Activated naive CD4-positive, alpha-beta T cell treated with Interleukin-2 at 50 U/mL for 16 hours (primary cell): ENCODE data around the gene SPHK2.

Source experiments
- DNase-seq: peaks from one replicate; pipeline ENCODE4 v3.0.0-alpha.2; 2020

Gene SPHK2

DNA sequence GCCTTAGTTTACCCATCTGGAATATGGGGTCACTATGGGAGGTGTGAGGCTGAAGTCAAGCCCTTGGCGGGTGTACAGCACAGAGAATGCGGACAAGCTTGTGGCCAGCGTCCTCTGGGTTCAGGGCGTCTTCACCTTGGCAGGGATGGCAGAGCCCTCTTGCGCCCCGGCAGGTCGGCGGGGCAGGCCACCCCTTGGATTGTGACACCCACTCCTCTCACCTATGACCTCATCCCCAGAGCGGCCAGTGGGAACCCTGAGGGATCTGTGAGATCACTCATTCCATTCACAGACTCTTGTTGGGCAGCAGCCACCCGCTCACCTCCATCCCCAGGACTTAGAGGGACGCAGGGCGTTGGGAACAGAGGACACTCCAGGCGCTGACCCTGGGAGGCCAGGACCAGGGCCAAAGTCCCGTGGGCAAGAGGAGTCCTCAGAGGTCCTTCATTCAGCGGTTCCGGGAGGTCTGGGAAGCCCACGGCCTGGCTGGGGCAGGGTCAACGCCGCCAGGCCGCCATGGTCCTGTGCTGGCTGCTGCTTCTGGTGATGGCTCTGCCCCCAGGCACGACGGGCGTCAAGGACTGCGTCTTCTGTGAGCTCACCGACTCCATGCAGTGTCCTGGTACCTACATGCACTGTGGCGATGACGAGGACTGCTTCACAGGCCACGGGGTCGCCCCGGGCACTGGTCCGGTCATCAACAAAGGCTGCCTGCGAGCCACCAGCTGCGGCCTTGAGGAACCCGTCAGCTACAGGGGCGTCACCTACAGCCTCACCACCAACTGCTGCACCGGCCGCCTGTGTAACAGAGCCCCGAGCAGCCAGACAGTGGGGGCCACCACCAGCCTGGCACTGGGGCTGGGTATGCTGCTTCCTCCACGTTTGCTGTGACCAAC lies 12.6 kb upstream of the SPHK2 start, which contains the start of gene SPACA4:
TSS of gene SPACA4 (plus strand) at position 280 of the 896 bp plus-strand sequence. CDS start at position 517, 237 bp downstream.
- no peak for DNase-seq

DNA sequence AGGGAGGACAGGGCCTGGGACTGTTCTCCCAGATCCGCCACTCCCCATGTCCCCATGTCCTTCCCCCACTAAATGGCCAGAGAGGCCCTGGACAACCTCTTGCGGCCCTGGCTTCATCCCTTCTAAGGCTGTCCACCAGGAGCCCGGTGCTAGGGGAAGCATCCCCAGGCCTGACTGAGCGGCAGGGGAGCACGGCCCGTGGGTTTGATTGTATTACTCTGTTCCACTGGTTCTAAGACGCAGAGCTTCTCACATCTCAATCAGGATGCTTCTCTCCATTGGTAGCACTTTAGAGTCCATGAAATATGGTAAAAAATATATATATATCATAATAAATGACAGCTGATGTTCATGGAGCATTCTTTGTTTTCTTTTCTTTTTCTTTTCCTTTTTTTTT lies 11.9 kb upstream of the SPHK2 start:
- DNase-seq: no peak

- DNase-seq: peak; percentile 58
Measured at GRCh38 chr19:48608798-48609263, 10.5 kb upstream of the SPHK2 start.

- DNase-seq: no peak
Measured at GRCh38 chr19:48609571-48610108, 9.7 kb upstream of the SPHK2 start.

- DNase-seq: no peak
Measured at GRCh38 chr19:48611872-48612271, 7.4 kb upstream of the SPHK2 start.

GRCh38 chr19:48613024-48613851 lies 6.1 kb upstream of the SPHK2 start:
- DNase-seq: no peak

DNA sequence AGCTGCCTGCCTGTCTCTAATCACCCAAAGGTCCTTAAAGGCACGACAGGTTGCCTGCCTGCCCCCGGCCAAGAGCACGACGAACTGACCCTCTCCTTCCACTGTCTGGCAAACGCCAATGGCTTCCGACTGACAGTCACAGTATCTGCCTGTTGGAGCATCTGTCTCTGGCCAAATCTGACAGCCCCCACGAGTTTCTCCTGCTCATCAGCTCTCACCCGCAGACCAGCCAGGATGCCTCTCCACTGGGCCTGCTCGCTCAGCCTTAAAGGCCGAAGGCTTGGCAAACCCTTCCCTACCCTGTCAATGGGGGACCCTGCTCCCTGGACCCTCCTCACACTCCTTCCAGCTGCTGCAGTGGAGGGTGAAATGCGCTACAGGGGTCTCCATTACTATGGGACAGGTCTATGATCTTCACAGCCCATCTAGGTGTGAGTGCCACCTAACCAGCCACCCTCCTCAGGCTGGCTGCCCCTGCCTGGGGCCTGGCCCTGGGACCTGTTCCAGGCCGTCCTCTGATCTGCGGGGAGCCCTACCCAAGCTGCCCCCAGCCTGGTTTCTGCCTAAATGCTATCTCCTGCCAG lies 5.4 kb upstream of the SPHK2 start:
- DNase-seq: peak; percentile 19

DNA sequence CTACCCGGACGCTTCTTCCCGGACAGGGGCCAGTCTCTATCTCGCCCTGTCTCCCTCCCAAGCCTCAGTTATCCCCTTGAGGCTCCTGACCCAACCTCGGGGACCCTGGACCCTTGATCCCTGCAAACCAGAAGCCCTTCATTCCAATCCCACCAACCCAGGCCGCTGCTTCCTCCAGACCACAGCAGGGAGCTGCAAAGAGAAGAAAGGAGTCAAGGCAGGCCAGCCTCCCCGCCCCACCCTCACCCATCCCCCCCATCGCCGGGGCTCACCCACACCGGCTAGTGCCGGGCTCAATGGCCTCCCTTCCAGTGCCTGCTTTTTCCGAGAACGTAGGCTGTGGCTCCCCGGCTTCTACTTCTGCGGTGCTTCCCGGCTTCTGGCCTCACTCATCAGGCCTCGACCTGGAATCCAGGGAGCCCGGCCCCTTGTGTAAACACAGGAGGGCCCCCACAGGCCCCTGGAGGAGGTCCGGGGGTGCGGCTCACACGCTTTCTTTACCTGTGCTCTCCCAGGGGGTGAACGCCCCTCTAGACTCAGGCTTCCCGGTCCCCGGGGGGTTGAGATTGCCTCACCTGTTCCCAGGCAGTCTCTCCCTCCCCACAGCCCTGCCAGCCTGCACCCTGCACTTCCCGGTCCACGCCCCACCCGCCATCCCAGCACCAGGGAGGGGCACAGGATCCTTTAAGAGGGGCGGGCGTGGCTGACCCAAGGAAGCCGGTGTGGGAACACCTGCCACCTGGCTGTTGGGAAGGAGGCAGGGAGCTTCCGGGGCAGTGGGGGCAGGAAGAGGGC lies 4.7 kb upstream of the SPHK2 start, which contains the start of gene FAM83E:
TSS of gene FAM83E (minus strand) at position 641 of the 795 bp plus-strand sequence. CDS start 1,704 bp downstream, outside the sequence.
- peak; percentile 15 for DNase-seq

- no peak for DNase-seq
Measured at GRCh38 chr19:48615231-48616040, 3.9 kb upstream of the SPHK2 start.

DNA sequence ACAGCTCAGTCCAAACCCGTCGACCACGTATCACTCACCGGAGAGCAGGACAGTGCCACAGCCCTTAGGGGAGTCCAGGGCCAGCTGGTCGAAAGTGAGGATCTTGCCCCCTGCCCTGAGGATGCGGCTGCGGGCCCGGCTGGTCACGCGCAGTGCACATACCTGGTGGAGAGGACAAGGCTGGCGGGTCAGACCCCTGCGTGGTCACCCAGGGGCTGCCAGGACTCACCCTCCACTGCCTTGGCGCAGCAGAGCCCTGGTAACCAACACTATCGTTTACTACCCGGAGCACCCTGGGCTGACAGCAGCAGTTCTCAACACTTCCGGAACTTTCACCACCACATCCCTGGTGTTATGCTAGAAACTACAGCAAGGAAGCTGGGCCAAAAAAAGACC lies 3.3 kb upstream of the SPHK2 start:
- no peak for DNase-seq

- no peak for DNase-seq
Measured at GRCh38 chr19:48616491-48617056, 2.7 kb upstream of the SPHK2 start.

- DNase-seq: no peak
Measured at GRCh38 chr19:48617146-48617937, 2.0 kb upstream of the SPHK2 start.

- no peak for DNase-seq
Measured at GRCh38 chr19:48618278-48618915, 909 bp upstream of the SPHK2 start.

- no peak for DNase-seq
Measured at GRCh38 chr19:48619692-48620585, 633 bp downstream of the SPHK2 start.

- DNase-seq: no peak
Measured at GRCh38 chr19:48623556-48624066, 4.3 kb downstream of the SPHK2 start.

- DNase-seq: peak; percentile 98
Measured at GRCh38 chr19:48624067-48624594, 4.8 kb downstream of the SPHK2 start.
